HG03103 (cell line): ENCODE results near the gene SCUBE3.

Experiments used
- ATAC-seq: cut with Tn5 transposase; IDR thresholded peaks from one replicate; pipeline ENCODE4 v1.9.1; 2021; ENCODE audit warnings: low read depth; ENCODE audit not compliant: unreplicated experiment

The SCUBE3 gene

GRCh38 chr6:35264550-35265274 lies 51.0 kb downstream of the SCUBE3 start:
- ATAC-seq: no peak

GRCh38 chr6:35265523-35265922 lies 51.8 kb downstream of the SCUBE3 start:
- ATAC-seq: no peak

GRCh38 chr6:35267446-35267845 lies 53.7 kb downstream of the SCUBE3 start:
- no peak for ATAC-seq

GRCh38 chr6:35267897-35268296 lies 54.1 kb downstream of the SCUBE3 start:
- ATAC-seq: no peak

GRCh38 chr6:35272005-35272404 lies 58.2 kb downstream of the SCUBE3 start:
- no peak for ATAC-seq

GRCh38 chr6:35273822-35274559 lies 60.2 kb downstream of the SCUBE3 start:
- no peak for ATAC-seq

GRCh38 chr6:35275744-35276260 lies 62.0 kb downstream of the SCUBE3 start:
- no peak for ATAC-seq

GRCh38 chr6:35278708-35279107 lies 65.0 kb downstream of the SCUBE3 start:
- no peak for ATAC-seq

GRCh38 chr6:35280903-35281302 lies 67.1 kb downstream of the SCUBE3 start:
- no peak for ATAC-seq

GRCh38 chr6:35282472-35282871 lies 68.7 kb downstream of the SCUBE3 start:
- no peak for ATAC-seq

GRCh38 chr6:35283361-35283760 lies 69.6 kb downstream of the SCUBE3 start:
- ATAC-seq: no peak

- no peak for ATAC-seq
Measured at GRCh38 chr6:35287671-35288396, 74.1 kb downstream of the SCUBE3 start.

- no peak for ATAC-seq
Measured at GRCh38 chr6:35288834-35289233, 75.1 kb downstream of the SCUBE3 start.

- no peak for ATAC-seq
Measured at GRCh38 chr6:35291491-35291890, 77.7 kb downstream of the SCUBE3 start.

GRCh38 chr6:35292494-35292893 lies 78.7 kb downstream of the SCUBE3 start:
- no peak for ATAC-seq

GRCh38 chr6:35293681-35294080 lies 79.9 kb downstream of the SCUBE3 start:
- no peak for ATAC-seq

- ATAC-seq: no peak
Measured at GRCh38 chr6:35294308-35294945, 80.7 kb downstream of the SCUBE3 start.

- no peak for ATAC-seq
Measured at GRCh38 chr6:35295036-35295435, 81.3 kb downstream of the SCUBE3 start.

GRCh38 chr6:35295521-35296315 lies 82.0 kb downstream of the SCUBE3 start:
- no peak for ATAC-seq
